HepG2 (cell line): Measurements from ENCODE around the gene COL18A1. TPM values are rescaled to one million over a fixed set of nuclear protein-coding genes. Genes with fewer than 3 reads are reported as not detected.
A peak's percentile ranks its signal among the peaks of the same experiment; 100 is the strongest.

ENCODE experiments used
- ATRX ChIP-seq: sonication (generic); formaldehyde crosslinking; IDR thresholded peaks from 2 replicates; pipeline ENCODE4 v1.4.0; 2020; ENCODE audit warnings: missing genetic modification reagents, borderline replicate concordance
- BCL3 ChIP-seq: sonication (generic); formaldehyde crosslinking; IDR thresholded peaks from 2 replicates; pipeline ENCODE4 v1.5.1; 2020; ENCODE audit warnings: mild to moderate bottlenecking, missing genetic modification reagents, moderate library complexity
- CHD4 ChIP-seq: fragments of 200-600 bp; sonication (generic); IDR thresholded peaks from 2 replicates; pipeline ENCODE4 v1.7.0; 2017; ENCODE audit warnings: mild to moderate bottlenecking, low read length, borderline replicate concordance
- FOXO4 ChIP-seq: sonication (generic); formaldehyde crosslinking; conservative IDR thresholded peaks from 2 replicates; pipeline ENCODE4 v1.8.1; 2023; ENCODE audit warnings: missing genetic modification reagents
- HNRNPLL ChIP-seq: fragments of 200-400 bp; formaldehyde crosslinking; IDR thresholded peaks from 2 replicates; pipeline ENCODE4 v1.6.1; 2017; ENCODE audit warnings: mild to moderate bottlenecking, low read depth, low read length; ENCODE audit not compliant: poor library complexity, severe bottlenecking
- MLXIP ChIP-seq: sonication (generic); formaldehyde crosslinking; IDR thresholded peaks from 2 replicates; pipeline ENCODE4 v1.9.0; 2021; ENCODE audit warnings: missing genetic modification reagents, borderline replicate concordance
- NFATC3 ChIP-seq: sonication (generic); formaldehyde crosslinking; IDR thresholded peaks from 2 replicates; pipeline ENCODE4 v1.5.1; 2020; ENCODE audit warnings: mild to moderate bottlenecking, missing genetic modification reagents
- NR2C2 ChIP-seq: sonication (generic); formaldehyde crosslinking; IDR thresholded peaks from 2 replicates; pipeline ENCODE4 v1.4.0; 2020; ENCODE audit warnings: missing genetic modification reagents, mild to moderate bottlenecking, moderate library complexity, borderline replicate concordance
- PBX3 ChIP-seq: sonication (generic); formaldehyde crosslinking; IDR thresholded peaks from 2 replicates; pipeline ENCODE4 v1.8.1; 2023; ENCODE audit warnings: missing genetic modification reagents, inconsistent platforms, borderline replicate concordance
- RBM39 ChIP-seq: fragments of 200-400 bp; formaldehyde crosslinking; IDR thresholded peaks from one replicate; pipeline ENCODE4 v1.6.1; 2018; ENCODE audit warnings: antibody characterized with exemption, mild to moderate bottlenecking, low read depth, low read length; ENCODE audit not compliant: poor library complexity, severe bottlenecking
- RXRA ChIP-seq: sonication (generic); formaldehyde crosslinking; IDR thresholded peaks from 2 replicates; pipeline ENCODE4 v1.5.1; 2020; ENCODE audit warnings: missing genetic modification reagents
- SKIL ChIP-seq: sonication (generic); formaldehyde crosslinking; IDR thresholded peaks from 2 replicates; pipeline ENCODE4 v1.8.0; 2022; ENCODE audit warnings: missing genetic modification reagents, mild to moderate bottlenecking, moderate library complexity, borderline replicate concordance
- SP5 ChIP-seq: IDR thresholded peaks from 2 replicates; pipeline ENCODE4 v1.6.1; 2016; ENCODE audit warnings: low read depth, borderline replicate concordance
- XBP1 ChIP-seq: sonication (generic); formaldehyde crosslinking; IDR thresholded peaks from 2 replicates; pipeline ENCODE4 v1.5.0; 2020; ENCODE audit warnings: missing genetic modification reagents
- ZNF225 ChIP-seq: sonication (generic); formaldehyde crosslinking; IDR thresholded peaks from 2 replicates; pipeline ENCODE4 v1.4.0; 2020; ENCODE audit warnings: mild to moderate bottlenecking, missing genetic modification reagents
- ZNF589 ChIP-seq: sonication (generic); formaldehyde crosslinking; conservative IDR thresholded peaks from 2 replicates; pipeline ENCODE4 v1.8.0; 2022; ENCODE audit warnings: mild to moderate bottlenecking, moderate library complexity, missing genetic modification reagents
- ZNF782 ChIP-seq: sonication (generic); formaldehyde crosslinking; IDR thresholded peaks from 2 replicates; pipeline ENCODE4 v1.4.0; 2020; ENCODE audit warnings: missing genetic modification reagents, mild to moderate bottlenecking, borderline replicate concordance
- polyA plus RNA-seq, 8 experiments: library from polyadenylated mRNA; depleted of rRNA in 3 of 8; stranded (reverse) in 7 of 8; unstranded in 1 of 8; fragments of >200 nt; fragmentation: Illumina TruSeq in 4 of 8; extraction: Trizol in 4 of 8; gene quantifications; 2 replicates each; pipeline versions ENCODE4 v1.2.1 to v1.2.3, GENCODE V29; 2011 to 2016; ENCODE audit warnings: low read depth in 4 of 8, missing spikeins in 1 of 8, mixed read lengths in 1 of 8; ENCODE audit not compliant: insufficient read depth in 1 of 8
- total RNA-seq, 5 experiments: library from RNA; depleted of rRNA; stranded (reverse); fragments of >200 nt; fragmentation: Illumina TruSeq; extraction: Trizol; gene quantifications; 2 replicates each; pipeline ENCODE4 v1.2.3, GENCODE V29; 2016; ENCODE audit warnings: low read depth in 1 of 5

Gene COL18A1
- total and polyA plus RNA-seq, 2 of the 13 experiments (the other 11 are each of a cell fraction or from before 2014, with no cell fraction given): 79.0 to 102 TPM

GRCh38 chr21:45555557-45556301 is 150.8 kb downstream of the COL18A1 start (continued):
- TF ChIP-seq ZNF589 (CRISPR knock-in tag) (no peak), FOXO4 (CRISPR knock-in tag) (no peak), SKIL (CRISPR knock-in tag) (no peak), XBP1 (no peak), BCL3 (no peak; the same call in 1 of the 2 replicates), NFATC3 (CRISPR knock-in tag) (no peak), ZNF782 (peak; percentile 40; the same call in 1 of the 2 replicates), SP5 (CRISPR knock-in tag) (no peak; the same call in 1 of the 2 replicates), CHD4 (no peak), ATRX (CRISPR knock-in tag) (no peak), MLXIP (CRISPR knock-in tag) (no peak; the same call in 1 of the 2 replicates), HNRNPLL (peak; percentile 75), RBM39 (peak; percentile 84), ZNF225 (CRISPR knock-in tag) (peak; percentile 73), NR2C2 (peak; percentile 96), RXRA (CRISPR knock-in tag) (peak; percentile 85), PBX3 (CRISPR knock-in tag) (no peak)
